HL-60 (cell line): ENCODE measurements around the gene GABRD.
A peak's percentile ranks its signal among the peaks of the same experiment; 100 is the strongest.

Experiments used
- DNase-seq, 2 experiments: peaks; one replicate each; pipeline ENCODE4 v3.0.0-alpha.2; 2010 to 2020; ENCODE audit warnings: low read depth in 1 of 2, low spot score in 1 of 2
- H3K27ac ChIP-seq: fragments of 250-450 bp; sonication (Bioruptor Pico); replicated peaks from 2 replicates; pipeline ENCODE4 v1.5.1; 2020; ENCODE audit warnings: mild to moderate bottlenecking, moderate library complexity
- H3K27me3 ChIP-seq: fragments of 250-450 bp; sonication (Bioruptor Pico); 2 replicates; pipeline ENCODE4 v1.5.1; 2021; ENCODE audit warnings: mild to moderate bottlenecking, moderate library complexity; ENCODE audit not compliant: insufficient read depth, poor library complexity, severe bottlenecking
- H3K4me3 ChIP-seq: replicated peaks from 2 replicates; pipeline ENCODE4 v1.5.1; 2011; ENCODE audit warnings: mild to moderate bottlenecking, control low read depth, low read length; ENCODE audit not compliant: insufficient read depth
- CTCF ChIP-seq: IDR thresholded peaks from one replicate; pipeline ENCODE4 v1.5.1; 2011; ENCODE audit warnings: low read length, control low read depth, inconsistent platforms; ENCODE audit not compliant: insufficient read depth
- GABPA ChIP-seq: IDR thresholded peaks from 2 replicates; pipeline ENCODE4 v1.6.1; 2012; ENCODE audit warnings: low read depth
- POLR2AphosphoS5 ChIP-seq: IDR thresholded peaks from 2 replicates; pipeline ENCODE4 v1.6.1; 2012; ENCODE audit warnings: low read depth
- SPI1 ChIP-seq: IDR thresholded peaks from 2 replicates; pipeline ENCODE4 v1.6.1; 2012; ENCODE audit warnings: low read depth, mild to moderate bottlenecking, borderline replicate concordance
- TF ChIP-seq, protein P1 (sequence below): IDR thresholded peaks from 2 replicates; pipeline ENCODE4 v1.6.1; 2012; ENCODE audit warnings: low read depth; ENCODE audit not compliant: insufficient replicate concordance

Gene GABRD

DNA sequence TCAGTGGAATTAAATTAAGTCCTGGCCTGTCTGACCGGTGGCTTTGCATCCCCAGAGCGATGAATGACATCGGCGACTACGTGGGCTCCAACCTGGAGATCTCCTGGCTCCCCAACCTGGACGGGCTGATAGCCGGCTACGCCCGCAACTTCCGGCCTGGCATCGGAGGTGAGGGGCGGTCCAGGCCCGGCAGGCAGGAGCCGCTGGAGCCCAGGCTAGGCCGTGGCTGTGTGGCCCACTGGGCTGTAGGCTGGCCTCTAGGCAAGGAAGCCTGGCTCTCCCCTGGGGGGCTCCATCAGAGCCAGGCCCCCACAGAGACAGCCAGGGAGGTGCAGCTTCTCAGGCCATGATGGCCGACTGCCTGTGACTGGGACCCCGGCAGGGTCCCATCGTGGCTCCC, 5.7 kb downstream of the GABRD start:
- Histone ChIP-seq H3K27ac (no peak overlapping the region), H3K27me3 (peaks cover 32% of the 10 kb centered on the region), H3K4me3 (no peak overlapping the region)
- TF ChIP-seq SPI1 (no peak), GABPA (no peak), CTCF (no peak), POLR2AphosphoS5 (no peak)
- TF ChIP-seq, protein P1, sequence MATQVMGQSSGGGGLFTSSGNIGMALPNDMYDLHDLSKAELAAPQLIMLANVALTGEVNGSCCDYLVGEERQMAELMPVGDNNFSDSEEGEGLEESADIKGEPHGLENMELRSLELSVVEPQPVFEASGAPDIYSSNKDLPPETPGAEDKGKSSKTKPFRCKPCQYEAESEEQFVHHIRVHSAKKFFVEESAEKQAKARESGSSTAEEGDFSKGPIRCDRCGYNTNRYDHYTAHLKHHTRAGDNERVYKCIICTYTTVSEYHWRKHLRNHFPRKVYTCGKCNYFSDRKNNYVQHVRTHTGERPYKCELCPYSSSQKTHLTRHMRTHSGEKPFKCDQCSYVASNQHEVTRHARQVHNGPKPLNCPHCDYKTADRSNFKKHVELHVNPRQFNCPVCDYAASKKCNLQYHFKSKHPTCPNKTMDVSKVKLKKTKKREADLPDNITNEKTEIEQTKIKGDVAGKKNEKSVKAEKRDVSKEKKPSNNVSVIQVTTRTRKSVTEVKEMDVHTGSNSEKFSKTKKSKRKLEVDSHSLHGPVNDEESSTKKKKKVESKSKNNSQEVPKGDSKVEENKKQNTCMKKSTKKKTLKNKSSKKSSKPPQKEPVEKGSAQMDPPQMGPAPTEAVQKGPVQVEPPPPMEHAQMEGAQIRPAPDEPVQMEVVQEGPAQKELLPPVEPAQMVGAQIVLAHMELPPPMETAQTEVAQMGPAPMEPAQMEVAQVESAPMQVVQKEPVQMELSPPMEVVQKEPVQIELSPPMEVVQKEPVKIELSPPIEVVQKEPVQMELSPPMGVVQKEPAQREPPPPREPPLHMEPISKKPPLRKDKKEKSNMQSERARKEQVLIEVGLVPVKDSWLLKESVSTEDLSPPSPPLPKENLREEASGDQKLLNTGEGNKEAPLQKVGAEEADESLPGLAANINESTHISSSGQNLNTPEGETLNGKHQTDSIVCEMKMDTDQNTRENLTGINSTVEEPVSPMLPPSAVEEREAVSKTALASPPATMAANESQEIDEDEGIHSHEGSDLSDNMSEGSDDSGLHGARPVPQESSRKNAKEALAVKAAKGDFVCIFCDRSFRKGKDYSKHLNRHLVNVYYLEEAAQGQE = no peak
- no peak for DNase-seq

- no peak overlapping the region for H3K27ac ChIP-seq
- no peak overlapping the region for H3K4me3 ChIP-seq
- H3K27me3 ChIP-seq = peaks cover 26% of the 10 kb centered on the region
- DNase-seq = peak in 1 of 2 experiments; percentile 8
- TF ChIP-seq POLR2AphosphoS5 = no peak
- no peak for TF ChIP-seq CTCF
- TF ChIP-seq SPI1 = no peak
- TF ChIP-seq GABPA = no peak
Observed at GRCh38 chr1:2025491-2025981, 6.4 kb downstream of the GABRD start.

DNA sequence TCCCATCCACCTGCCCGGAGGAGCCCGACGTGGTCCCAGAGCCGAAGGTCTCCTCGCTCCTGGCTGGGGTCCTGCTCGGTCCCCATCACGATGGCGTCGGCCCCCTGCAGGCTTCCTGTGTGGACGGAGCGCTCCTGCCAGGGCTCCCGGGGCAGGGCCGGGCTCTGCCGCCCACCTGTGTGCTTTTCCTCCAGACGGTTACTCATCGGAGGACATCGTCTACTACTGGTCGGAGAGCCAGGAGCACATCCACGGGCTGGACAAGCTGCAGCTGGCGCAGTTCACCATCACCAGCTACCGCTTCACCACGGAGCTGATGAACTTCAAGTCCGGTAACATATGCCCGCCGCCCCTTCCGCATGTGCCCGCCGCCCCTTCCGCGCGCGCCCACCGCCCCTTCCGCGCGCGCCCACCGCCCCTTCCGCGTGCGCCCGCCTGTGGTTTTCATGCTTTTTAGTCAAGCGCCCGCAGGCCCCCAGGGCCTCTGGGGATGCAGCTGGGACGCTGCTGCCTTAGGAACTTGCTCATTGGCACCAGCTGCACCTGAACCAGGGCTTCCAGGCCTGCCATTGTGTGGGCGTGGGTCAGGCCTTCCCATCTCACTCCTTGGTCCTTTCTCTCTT, 8.9 kb downstream of the GABRD start:
- Histone ChIP-seq H3K4me3 (no peak overlapping the region), H3K27ac (no peak overlapping the region), H3K27me3 (peaks cover 12% of the 10 kb centered on the region)
- TF ChIP-seq GABPA = no peak
- no peak for TF ChIP-seq CTCF
- no peak for TF ChIP-seq POLR2AphosphoS5
- no peak for TF ChIP-seq SPI1
- TF ChIP-seq, protein P1 = no peak
- no peak for DNase-seq
